COLO829 (cell line): ENCODE measurements around the gene SETD2.
A peak's percentile ranks its signal among the peaks of the same experiment; 100 is the strongest.
"Not testable (repeated sequence)": the region's sequence is repeated elsewhere in the genome, so short reads cannot be mapped to it uniquely, and the experiment has no call there.

Experiments
- DNase-seq: peaks from one replicate; pipeline ENCODE4 v3.0.0; 2012; ENCODE audit warnings: low spot score

SETD2 gene

GRCh38 chr3:47034868-47035489 is 128.9 kb downstream of the SETD2 start:
- DNase-seq: peak; percentile 66

- not testable (repeated sequence) for DNase-seq
Observed at GRCh38 chr3:47031041-47031440, 132.9 kb downstream of the SETD2 start.

GRCh38 chr3:47028667-47029066 is 135.2 kb downstream of the SETD2 start:
- DNase-seq: no peak

GRCh38 chr3:47028146-47028545 is 135.8 kb downstream of the SETD2 start:
- no peak for DNase-seq

- DNase-seq: not testable (repeated sequence)
Observed at GRCh38 chr3:47026432-47026831, 137.5 kb downstream of the SETD2 start.

DNA sequence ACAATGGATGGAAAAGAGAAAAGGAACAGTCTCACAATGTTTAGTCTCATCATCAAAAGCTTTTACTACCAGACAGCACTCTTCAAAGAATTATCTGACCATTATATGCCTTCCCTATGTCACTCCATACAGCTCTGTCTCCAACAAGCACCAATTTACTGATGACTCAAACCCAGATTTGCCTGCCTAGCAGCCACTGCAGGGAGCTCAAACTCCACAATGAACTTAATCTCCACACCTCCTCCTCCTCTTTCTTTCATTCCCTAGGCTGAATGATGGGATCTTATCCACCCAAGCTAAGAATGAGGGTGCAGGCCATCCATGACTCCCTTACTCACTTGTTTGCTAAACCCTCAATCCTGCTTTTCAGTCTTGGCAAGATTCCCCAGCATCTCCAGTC is 139.0 kb downstream of the SETD2 start:
- no peak for DNase-seq

DNA sequence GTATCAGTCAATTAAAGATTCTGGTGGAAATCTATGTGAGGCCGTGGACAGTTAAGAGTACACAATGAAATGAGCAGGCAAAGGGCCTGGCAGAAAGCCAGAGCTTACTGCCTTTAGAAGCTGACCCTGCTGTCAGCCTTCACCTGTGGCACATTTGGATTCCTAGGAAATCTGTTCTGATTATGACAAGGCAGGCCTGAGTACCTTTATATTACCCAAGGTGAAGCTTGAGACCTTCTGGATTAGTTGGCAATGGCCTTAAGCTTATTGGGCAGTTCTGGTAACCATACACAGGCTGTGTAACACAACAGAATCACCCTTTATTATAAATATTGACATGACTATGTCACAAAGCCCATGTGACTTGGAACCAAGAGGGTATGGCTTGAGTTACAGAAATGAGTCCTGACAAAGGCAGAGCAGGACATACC is 141.3 kb downstream of the SETD2 start:
- no peak for DNase-seq

DNA sequence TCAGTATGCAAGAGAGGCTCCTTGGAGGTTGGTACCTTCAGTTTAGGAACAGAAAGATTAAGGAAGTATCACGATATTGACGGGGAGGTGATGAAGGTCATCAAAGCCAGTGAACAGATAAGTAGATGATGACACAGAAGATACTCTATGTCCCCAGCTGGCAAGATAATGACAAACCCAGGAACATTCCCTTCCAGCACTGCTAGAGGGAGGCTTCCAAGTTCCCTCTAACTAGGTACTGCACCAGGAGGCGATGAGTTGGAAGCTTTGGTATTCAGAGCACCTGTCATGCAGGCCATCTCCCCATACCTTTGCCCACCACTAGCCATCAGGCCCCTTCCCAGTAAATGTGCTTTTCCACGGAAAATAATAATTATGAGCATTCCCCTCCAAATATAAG is 143.6 kb downstream of the SETD2 start:
- no peak for DNase-seq

DNA sequence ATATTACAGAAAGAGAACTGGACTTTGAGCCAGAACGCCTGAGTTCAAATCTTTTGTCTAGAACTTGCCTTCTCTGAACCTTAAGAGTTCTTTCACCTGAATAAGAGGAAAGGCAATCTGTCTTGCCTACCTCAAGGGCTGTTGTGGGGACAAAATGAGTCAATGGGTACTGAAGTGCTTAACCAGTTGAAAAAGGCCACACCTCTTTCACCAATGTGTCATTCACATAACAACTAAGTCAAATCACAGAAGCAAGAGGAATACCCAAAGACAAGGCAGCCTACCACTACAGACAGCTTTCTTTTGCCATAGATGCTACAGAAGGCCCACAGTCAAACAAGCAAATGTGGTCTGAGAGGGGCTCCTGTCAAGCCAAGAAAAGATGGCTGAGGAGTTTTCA is 144.7 kb downstream of the SETD2 start:
- DNase-seq: no peak

DNA sequence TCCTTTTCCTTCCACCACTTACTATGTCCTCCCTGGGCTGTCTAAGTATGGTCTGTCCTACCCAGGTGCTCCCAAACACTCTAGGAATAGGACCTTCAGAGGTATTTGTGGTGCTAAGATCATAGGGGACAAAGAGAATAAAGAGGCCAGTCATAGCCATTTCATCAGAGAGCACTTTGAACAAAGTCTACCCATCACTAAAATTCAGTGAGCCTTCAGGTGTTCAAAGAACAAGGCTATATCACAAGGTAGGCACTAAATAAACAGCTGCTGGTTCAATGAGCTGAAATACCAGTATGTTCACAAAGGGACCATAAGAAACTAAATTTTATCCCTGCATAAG is 145.7 kb downstream of the SETD2 start:
- DNase-seq: no peak

- no peak for DNase-seq
Observed at GRCh38 chr3:47017504-47018268, 146.2 kb downstream of the SETD2 start.

DNA sequence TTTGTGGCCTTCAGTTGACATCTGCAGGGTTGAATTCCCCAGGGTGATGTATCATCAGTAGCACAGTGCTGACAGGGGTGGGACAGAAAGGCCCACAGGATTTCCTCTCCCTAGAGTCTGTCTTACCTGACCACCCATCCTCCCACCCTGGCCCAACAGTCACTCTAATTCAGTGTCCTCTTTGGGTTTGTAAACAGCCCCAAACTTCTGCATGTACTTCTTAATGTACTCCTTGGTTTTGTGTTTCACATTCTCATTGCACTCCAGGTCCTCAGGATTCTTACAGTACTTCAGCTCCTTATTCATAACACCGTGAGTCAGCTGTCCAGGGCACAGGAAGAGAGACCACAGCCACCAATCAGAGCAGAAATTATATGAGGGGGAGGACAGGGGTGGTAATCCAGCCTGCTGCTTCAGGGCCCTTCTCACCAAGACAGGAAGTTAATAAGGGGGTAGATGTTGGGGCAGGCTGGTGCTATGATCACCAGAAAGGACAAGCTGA is 146.9 kb downstream of the SETD2 start:
- peak; percentile 42 for DNase-seq

DNA sequence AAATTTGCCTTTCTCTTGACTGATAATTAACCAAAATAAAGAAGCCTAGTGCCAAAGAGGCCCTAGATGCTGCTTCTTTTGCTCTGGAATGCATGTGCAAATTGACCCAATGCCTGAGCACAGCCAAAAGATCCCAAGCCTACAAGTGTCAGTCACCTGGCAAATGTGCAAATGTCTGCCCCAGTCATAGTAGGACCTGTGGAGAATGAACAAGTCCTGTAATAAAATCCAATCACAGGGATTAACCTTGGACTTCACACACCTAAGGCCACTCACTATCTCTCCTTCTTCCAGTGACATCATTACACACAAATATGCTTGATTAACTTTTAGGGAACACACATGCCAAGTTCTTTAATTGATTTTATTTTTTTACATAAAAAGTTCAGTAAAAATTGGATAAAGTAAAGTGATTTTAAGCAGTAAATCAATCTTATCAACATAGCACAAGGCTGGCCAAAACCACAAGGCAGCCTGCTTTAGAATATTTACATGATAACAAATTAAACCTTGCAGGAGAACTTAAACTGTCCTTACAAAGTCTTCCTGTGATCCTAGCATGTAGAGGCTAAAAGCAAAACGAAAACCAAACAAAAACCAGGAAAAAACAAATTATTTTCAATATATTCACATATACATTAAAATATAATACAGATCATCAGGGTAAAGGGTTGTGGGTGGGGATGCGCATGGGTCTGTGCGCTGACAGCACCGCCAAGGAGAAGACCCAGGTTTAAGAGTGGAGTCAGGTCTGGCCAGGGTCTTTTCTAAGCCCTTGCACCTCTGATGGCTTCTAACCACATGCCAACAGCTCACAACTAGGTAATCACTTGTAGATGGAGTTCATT is 147.6 kb downstream of the SETD2 start:
- no peak for DNase-seq

- DNase-seq: no peak
Observed at GRCh38 chr3:47015151-47015550, 148.8 kb downstream of the SETD2 start.

DNA sequence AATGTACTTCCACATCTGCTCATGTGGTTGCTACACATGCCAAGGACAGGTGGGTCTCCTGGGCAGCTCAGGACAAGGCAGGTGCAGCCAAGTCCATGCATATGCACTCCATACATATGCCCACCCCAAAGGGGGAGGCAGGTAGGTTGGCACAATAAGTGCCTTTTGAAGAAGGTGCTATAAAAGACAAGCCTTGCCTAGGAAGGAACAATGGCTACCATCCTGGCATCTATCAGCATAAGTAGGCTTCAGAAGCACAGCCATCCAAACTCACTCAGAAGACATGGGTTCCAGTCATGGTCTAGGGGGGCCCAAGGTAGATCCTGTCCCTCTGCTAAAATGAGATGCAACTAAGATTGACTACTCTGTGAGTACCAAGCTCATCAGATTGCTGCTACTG is 149.9 kb downstream of the SETD2 start:
- DNase-seq: no peak

- no peak for DNase-seq
Observed at GRCh38 chr3:47013231-47013630, 150.7 kb downstream of the SETD2 start.

GRCh38 chr3:47012342-47013230 is 151.3 kb downstream of the SETD2 start:
- no peak for DNase-seq

DNA sequence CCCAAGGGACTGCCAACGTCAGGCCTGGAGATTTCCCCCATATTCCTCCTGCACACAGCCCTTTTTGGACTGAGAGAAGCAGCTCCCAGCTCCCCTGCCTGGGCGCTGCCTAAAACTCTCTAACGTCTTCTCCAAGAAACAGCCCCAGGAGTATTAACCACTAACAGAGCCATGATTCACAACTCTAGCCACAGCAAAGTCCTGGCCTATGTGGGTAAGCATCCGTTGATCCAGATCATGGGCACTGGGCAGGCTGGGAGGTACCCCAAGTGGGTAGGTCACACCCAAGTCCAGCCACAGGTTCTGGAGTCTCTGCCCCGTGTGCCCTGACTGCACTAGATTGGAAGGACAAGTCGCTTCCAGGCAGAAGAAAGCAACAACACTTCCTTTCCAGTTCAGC is 152.5 kb downstream of the SETD2 start:
- no peak for DNase-seq

DNA sequence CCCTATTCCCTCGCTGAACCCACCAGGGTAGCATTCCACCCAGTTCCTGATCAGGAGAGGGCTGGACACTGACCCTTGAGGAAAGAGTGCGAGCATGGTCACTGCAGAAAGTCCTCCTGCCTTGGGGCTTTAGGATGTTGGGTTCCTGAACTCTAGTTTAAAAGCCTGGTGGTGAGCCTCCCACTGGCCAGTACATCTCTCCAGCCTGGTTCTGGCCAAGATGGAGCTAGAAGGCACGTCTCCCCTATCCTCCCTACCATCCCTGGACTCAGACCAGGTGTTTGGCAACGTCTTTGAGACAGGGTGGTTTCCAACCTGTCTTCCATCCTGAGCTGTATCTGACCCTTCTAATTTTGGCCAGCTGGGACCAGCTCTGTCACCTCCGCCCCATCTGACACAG is 153.0 kb downstream of the SETD2 start:
- DNase-seq: no peak

DNA sequence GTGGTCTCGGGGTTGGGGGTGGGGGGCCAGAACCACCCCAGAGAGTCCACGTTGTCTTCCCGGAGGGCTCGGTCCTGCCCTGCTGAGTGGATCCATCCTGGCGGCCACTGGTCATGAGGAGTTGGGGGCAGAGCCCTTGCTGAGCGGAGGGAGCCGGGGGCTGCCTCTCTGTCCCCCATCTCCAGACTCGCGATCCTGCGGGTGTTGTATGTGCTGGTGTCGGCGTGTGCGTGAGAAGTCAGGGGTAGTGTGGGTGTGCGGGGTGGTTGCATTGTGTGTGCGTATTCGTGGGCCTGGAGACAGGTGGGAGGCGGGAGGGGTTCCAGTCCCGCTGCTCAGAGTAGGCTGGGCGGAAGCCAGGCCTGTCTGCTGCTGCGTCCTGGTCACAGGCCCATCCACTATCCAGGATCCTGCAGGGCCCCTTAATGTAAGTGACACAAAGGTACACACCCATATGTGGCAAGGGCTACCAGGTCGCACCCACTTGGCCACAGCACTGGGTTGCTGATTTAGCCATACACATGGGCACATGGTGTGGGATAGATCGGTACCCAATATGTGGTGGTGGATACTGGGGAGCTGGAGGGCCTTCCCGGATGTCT is 153.7 kb downstream of the SETD2 start:
- no peak for DNase-seq
